ENCODE data around the gene MPHOSPH9.

- no peak for TF ChIP-seq TCF7L2 (IDR thresholded peaks at IDR 0.05; ENCODE audit: low read depth, low read length)
- TF ChIP-seq CTCF (IDR thresholded peaks at IDR 0.05) = no peak
- no peak for TF ChIP-seq SIN3A (IDR thresholded peaks at IDR 0.05; ENCODE audit: borderline replicate concordance, insufficient read depth, low read depth, low read length)
- TF ChIP-seq POLR2AphosphoS5 (IDR thresholded peaks at IDR 0.05; ENCODE audit: low read depth, low read length) = no peak
- TF ChIP-seq REST (IDR thresholded peaks at IDR 0.05; ENCODE audit: insufficient read depth in 1 of 2, low read depth in 2 of 2, low read length in 1 of 2) = no peak
Measured at GRCh38 chr12:123106640-123107359, 126.1 kb downstream of the MPHOSPH9 start.
